ENCODE measurements around the gene MRGPRE. TPM values are rescaled to one million over a fixed set of nuclear protein-coding genes. Genes with fewer than 3 reads are reported as not detected.

MRGPRE gene
- total RNA-seq, 6 donors from 2014 or later: 0.26 TPM; not detected in 5

DNA sequence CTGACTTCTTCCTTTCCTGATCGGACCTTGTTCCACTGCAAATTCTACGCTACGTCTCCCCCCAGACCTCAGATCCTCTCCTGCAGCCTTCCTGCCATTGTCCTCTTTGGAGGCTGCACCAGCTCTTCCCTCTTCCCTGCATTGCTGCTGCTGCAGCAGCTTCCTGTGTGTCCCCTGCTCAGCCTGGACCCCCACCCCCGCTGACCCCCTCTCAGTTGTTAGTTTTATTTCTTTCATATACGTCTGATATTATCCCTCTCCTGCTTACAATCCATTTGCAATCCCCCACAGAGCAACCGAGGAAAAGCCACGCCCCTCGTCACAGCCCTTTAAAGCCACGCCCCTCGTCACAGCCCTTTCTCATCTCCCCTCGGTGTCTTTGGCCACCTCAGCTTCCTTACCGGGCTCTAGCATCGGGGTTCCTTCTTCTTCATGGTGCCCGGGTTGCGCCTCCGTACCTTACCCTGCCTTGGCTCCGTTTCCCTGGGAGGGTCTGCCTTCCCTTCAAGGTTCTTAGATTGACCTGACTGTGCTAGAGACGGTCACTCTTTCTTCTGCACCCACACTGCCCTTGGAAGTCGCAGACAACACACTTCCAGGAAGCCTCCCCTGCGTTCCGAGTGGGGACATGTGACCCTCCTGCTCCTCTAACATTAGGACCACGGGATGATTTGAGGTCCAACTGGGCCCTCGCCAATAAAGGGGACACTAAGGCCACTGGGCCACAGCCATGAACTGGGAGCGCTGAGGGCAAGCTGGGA is 18.4 kb downstream of the MRGPRE start:
- TF ChIP-seq EP300 (IDR thresholded peaks at IDR 0.05) (no peak), POLR2AphosphoS5 (IDR thresholded peaks at IDR 0.05) (no peak), POLR2A (IDR thresholded peaks at IDR 0.05) (no peak)
- TF ChIP-seq, protein P1, sequence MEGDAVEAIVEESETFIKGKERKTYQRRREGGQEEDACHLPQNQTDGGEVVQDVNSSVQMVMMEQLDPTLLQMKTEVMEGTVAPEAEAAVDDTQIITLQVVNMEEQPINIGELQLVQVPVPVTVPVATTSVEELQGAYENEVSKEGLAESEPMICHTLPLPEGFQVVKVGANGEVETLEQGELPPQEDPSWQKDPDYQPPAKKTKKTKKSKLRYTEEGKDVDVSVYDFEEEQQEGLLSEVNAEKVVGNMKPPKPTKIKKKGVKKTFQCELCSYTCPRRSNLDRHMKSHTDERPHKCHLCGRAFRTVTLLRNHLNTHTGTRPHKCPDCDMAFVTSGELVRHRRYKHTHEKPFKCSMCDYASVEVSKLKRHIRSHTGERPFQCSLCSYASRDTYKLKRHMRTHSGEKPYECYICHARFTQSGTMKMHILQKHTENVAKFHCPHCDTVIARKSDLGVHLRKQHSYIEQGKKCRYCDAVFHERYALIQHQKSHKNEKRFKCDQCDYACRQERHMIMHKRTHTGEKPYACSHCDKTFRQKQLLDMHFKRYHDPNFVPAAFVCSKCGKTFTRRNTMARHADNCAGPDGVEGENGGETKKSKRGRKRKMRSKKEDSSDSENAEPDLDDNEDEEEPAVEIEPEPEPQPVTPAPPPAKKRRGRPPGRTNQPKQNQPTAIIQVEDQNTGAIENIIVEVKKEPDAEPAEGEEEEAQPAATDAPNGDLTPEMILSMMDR (IDR thresholded peaks at IDR 0.05): no peak
- Histone ChIP-seq H3K4me3 (no peak overlapping the region), H3K27me3 (peaks cover 0 to 6% (median 0%) of the 10 kb centered on the region in 4 donors), H3K4me1 (peaks cover 0 to 7% (median 0%) of the 10 kb centered on the region in 4 donors), H3K27ac (no peak overlapping the region), H3K36me3 (no peaks in the 10 kb centered on the region), H3K9me3 (peaks cover 0 to 4% (median 2%) of the 10 kb centered on the region in 4 donors)
- DNase-seq (no peak), ATAC-seq (ENCODE audit: low FRiP score in 2 of 2) (no peak)
- 53 to 61% methylated on average over 21 to 24 of the region's 24 CpGs for WGBS, 2 donors

DNA sequence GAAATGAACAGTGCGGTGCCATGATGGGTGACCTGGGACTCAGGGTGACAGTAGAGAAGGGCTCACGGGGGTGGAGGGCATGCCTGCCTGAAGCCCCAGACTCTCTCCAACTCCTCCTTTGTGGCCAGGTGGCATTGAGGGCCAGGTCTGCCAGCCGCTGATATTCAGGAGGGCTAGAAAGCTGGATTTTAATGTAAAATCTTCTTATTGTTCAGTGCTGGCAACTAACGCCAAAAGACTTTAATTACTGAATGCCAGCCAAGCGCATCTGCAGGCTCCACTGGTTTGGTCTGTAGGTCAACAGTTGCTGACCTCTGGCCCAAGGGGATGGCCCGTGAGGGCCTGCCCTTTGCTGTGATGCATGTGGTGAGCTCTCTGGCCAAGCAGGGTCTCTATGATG is 23.9 kb downstream of the MRGPRE start:
- Histone ChIP-seq H3K4me1 (peaks cover 7 to 17% (median 12%) of the 10 kb centered on the region in 4 donors), H3K36me3 (no peaks in the 10 kb centered on the region), H3K9me3 (peaks cover 0 to 4% (median 2%) of the 10 kb centered on the region in 4 donors), H3K27me3 (peaks cover 0 to 10% (median 4%) of the 10 kb centered on the region in 4 donors), H3K4me3 (no peak overlapping the region), H3K27ac (no peak overlapping the region)
- WGBS, 2 donors: 96 to 97% methylated on average over 4 to 6 of the region's 6 CpGs
- DNase-seq: no peak
- TF ChIP-seq POLR2A (IDR thresholded peaks at IDR 0.05) (no peak), POLR2AphosphoS5 (IDR thresholded peaks at IDR 0.05) (no peak), EP300 (IDR thresholded peaks at IDR 0.05) (no peak)
- TF ChIP-seq, protein P1 (IDR thresholded peaks at IDR 0.05): no peak
- no peak for ATAC-seq (ENCODE audit: low FRiP score in 2 of 2)

DNA sequence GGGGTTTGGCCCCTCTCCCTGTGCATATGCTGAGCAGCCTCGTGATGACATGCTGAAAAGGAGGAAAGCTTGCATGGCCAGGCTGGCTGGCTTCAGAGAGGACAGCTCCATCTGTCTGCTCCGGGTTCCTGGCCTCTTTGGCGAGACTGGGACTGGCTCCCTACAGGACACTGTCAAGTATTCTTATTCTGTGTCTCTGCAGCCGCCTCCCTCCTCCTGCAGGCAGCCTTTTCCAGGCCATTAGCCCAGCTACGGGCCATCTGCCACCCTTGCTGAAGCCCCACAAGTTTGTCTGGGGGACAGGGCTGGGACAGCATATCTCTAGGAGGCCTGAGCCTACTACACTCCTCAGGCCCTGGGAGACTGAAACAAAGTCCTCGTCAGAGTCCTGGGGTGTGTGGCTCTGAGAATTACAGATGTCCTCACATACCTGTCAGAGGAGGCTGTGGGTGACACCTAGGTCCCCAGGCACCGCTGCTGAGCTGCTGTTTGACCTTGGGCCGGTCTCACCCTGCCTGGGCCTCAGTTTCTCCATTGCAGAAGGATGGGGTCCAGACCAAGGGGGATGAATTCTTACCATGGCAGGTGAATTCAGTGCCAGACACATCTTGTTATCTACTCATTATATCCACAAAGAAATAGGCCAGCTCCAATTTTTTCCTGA is 24.6 kb downstream of the MRGPRE start:
- WGBS, 2 donors: 86% methylated on average over 8 of the region's 8 CpGs; no CpG with 5 or more reads in 1 of the 2 donors
- peaks cover 0 to 16% (median 7%) of the 10 kb centered on the region in 4 donors for H3K27me3 ChIP-seq
- no peak for DNase-seq
- H3K27ac ChIP-seq: no peak overlapping the region
- no peak for TF ChIP-seq EP300 (IDR thresholded peaks at IDR 0.05)
- TF ChIP-seq, protein P1 (IDR thresholded peaks at IDR 0.05): no peak
- TF ChIP-seq POLR2A (IDR thresholded peaks at IDR 0.05): no peak
- no peak for TF ChIP-seq POLR2AphosphoS5 (IDR thresholded peaks at IDR 0.05)
- H3K4me3 ChIP-seq: no peak overlapping the region
- H3K4me1 ChIP-seq: peaks cover 12 to 22% (median 14%) of the 10 kb centered on the region in 4 donors
- no peak for ATAC-seq (ENCODE audit: low FRiP score in 2 of 2)
- H3K36me3 ChIP-seq: no peaks in the 10 kb centered on the region
- H3K9me3 ChIP-seq: peaks cover 0 to 4% (median 2%) of the 10 kb centered on the region in 4 donors

DNA sequence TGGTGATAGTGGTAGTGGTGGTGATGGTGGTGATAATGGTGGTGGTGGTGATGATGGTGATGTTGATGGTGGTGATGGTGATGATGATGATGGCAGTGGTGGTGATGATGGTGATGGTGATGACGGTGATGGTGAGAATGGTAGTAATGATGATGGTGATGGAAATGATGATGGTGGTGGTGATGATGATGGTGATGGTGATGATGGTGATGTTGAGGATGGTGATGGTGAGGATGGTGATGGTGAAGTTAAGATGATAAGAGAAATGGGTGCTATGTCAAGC is 25.4 kb downstream of the MRGPRE start:
- ATAC-seq (ENCODE audit: low FRiP score in 2 of 2): no peak
- no peak overlapping the region for H3K27ac ChIP-seq
- DNase-seq: no peak
- 92 to 100% methylated on average over 1 of the region's 1 CpG for WGBS, 2 donors
- peaks cover 12 to 22% (median 14%) of the 10 kb centered on the region in 4 donors for H3K4me1 ChIP-seq
- peaks cover 0 to 4% (median 2%) of the 10 kb centered on the region in 4 donors for H3K9me3 ChIP-seq
- peaks cover 0 to 23% (median 10%) of the 10 kb centered on the region in 4 donors for H3K27me3 ChIP-seq
- no peak for TF ChIP-seq EP300 (IDR thresholded peaks at IDR 0.05)
- TF ChIP-seq, protein P1 (IDR thresholded peaks at IDR 0.05): no peak
- no peak for TF ChIP-seq POLR2A (IDR thresholded peaks at IDR 0.05)
- TF ChIP-seq POLR2AphosphoS5 (IDR thresholded peaks at IDR 0.05): no peak
- no peaks in the 10 kb centered on the region for H3K36me3 ChIP-seq
- no peak overlapping the region for H3K4me3 ChIP-seq

All from upper lobe of left lung (tissue), 6 donors.